ENCODE data around the gene DAND5.

- no peak for TF ChIP-seq CTCF (IDR thresholded peaks at IDR 0.05)
- no peak for TF ChIP-seq POLR2A (IDR thresholded peaks at IDR 0.05)
Observed at GRCh38 chr19:12932392-12933286, 36.7 kb upstream of the DAND5 start.
